ENCODE measurements around the gene RBMS3.

The RBMS3 gene

DNA sequence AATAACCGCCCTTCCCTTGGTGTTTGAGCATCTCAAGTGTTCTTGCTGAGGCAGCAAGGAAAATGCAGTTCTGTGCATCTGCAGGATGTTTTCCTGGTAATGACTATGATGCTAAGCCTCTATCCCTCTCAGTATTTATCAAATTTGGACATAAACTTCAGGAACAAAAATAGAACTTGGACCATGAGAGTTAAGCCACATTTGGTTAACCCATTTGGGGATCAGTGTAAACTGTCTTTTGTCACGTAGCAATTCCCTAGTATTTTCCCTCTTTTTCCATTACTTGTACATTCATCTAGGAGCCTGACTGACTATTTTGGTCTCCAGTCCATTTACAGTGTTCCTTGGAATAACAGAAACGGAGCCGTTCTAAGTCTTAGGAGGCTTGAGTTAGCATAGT lies 250.8 kb downstream of the RBMS3 start:
- DNase-seq (ENCODE audit: low read depth) = no peak

- DNase-seq (ENCODE audit: low read depth) = no peak
Observed at GRCh38 chr3:29532473-29532872, 251.6 kb downstream of the RBMS3 start.

DNA sequence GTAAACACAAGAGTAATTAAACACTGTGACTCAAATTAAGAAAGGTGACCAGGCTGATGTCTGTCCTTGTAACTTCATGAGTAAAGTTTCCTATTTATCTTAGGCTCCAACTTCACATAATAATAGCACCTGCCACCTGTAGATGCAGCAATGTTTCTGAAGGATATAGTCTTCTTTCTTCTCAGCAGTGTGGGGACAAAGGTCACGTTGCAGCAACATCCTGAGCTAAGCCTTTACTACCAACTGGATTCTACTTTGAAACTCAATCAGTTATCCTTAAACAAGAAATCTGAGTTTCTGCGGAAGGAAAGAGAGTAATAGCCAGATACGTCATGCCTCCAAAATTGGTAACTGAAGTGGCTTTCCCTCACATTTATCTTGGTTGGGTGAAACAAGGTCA lies 253.1 kb downstream of the RBMS3 start:
- DNase-seq (ENCODE audit: low read depth) = no peak

- DNase-seq (ENCODE audit: low read depth) = no peak
Observed at GRCh38 chr3:29536016-29536758, 255.3 kb downstream of the RBMS3 start.

DNA sequence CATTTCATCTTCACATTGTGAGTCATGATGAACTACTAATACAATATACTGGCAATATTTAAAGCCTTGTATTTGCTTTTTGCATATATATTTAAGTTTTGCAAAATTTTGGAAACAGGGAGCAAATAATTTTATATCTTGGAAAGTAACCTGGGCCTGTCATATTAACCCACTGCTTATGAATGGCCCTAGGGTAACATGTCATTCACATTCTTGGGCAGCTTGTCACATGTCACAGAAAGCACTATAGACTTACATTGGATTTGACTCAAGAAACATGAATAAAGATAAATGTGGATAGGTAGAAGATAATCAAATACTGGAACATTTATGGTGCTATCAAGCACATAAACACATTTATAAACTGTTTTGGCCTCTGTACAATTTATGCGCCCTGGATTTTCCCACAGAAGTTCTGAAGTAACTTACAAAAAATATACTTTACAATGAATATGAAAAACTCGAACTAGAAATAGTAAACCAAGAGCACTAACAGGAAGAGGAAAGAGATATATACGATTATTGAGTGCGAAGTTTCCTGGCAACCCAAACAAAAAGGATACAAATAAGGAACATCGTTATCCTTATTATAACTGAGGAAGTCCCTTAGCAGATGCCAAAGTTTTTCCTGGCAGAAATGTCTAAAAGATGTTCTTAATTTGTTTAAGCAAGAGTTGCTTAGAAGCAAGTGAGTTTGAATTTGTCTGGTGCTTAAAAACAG lies 257.2 kb downstream of the RBMS3 start:
- DNase-seq (ENCODE audit: low read depth) = no peak

DNA sequence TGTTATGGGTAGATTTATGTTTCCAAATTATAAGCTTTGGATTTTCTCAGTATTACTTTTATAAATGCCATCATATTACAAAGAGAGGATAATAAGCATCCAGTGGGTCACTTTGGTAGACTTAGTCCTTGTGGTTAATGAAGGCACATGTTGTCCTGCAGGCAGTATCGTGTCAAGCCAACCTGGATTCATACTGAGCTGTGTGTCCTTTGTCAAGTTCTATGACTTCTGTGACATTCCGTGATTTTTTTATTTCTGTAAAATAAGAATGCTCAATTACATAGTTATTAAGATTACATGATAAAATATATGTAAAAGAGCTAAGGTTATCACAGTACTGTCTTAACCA lies 257.7 kb downstream of the RBMS3 start:
- DNase-seq (ENCODE audit: low read depth) = no peak

DNA sequence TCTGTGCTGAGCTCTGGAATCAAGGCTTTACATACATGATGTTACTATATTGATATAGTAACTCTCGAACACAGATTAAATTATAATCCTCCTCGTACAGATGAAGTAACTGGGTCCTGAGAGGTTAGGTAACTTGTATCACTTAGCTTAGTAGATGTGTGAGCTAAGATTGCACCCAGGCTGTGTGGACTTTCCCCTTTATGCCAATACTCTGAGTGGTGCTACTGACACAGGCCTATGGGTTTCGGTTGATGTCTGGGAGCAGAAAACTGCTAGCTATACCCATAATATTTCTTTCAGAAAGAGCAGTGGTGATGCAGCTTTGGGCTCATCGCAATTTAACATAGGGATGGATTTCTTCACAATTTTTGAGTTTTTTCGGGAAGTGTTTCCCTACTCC lies 259.7 kb downstream of the RBMS3 start:
- no peak for DNase-seq (ENCODE audit: low read depth)

DNA sequence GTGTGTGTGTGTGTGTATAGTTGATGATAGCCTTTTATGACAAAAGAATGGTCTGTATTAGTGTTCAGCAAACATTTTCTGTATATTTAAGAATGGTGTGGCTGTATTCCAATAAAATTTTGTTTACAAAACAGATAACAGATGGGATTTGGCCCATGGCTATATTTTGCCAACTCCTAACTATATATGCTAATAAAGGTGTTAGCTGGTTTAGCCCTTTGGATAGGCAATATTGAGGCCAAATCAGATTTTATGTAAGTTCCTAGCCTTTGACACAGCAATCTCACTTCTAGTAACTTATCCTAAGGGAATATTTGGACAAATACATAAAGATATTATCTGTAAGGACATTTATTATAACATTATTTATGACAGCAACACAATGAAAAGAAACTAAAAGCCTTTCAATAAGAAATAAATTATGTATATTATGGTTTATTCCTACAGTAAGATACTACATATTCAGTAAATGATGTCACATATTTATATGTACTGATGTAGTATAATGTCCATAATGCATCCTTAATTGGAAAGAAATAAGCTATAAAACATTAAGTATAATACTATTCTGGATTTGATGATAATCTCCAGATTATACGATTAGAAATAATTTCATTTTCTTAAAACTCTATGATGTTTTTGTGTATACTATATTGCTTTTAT lies 264.0 kb downstream of the RBMS3 start:
- DNase-seq (ENCODE audit: low read depth) = no peak

DNA sequence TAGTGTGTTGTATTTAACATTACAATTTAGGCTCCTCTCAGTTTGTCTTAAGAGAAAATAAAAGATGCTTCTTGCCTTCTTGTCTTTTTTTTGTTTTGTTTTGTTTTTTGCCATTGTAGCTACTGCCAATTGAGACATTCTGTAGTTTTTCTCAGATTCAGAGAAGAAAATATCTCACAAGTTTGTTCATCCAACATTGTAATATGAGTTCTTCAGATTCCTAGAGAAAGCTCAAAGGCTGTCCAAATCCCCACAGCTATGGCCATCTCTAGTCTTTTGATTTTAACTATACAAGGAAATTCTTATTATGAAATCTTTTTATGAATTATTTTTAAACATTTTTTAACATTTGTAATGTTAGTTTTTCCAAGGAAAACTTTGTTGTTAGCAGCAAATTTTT lies 264.7 kb downstream of the RBMS3 start:
- DNase-seq (ENCODE audit: low read depth) = no peak

DNA sequence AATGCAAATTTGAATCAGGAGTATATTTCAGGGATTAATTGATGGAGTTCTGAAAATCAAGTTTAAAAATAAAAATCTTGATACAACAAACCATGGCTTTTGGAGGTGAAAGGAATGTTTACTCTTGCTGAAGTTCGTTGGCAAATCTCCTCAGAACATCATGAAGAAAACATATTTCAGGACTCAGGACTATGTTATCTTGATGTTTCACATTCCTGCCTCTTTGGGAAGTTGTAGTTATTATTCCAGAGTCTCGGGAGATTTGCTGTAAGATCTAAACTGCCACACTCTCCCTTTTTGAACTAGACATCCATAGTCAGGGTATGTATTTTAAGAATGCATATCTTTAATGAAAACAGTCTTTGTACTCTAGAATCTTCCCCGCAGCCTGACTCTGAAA lies 271.2 kb downstream of the RBMS3 start:
- peak; percentile 4 for DNase-seq (ENCODE audit: low read depth)

DNA sequence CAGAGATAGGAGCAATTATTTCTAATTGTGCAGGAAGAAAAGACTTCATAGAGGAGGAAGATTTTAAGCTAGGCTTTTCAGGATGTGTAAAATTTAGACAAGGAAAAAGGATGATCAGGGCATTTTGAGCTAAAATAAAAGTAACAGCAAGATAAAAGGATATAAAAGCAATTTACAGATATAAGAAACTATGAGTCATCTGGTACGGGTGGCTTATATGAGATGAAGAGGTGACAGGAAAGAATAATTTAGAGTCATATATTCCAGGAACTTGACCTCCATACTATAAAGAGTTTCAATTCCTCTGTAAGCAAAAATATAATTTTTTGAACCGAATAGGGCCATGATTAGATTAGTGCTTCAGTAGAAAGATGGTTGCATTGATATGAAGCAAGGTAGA lies 273.7 kb downstream of the RBMS3 start:
- no peak for DNase-seq (ENCODE audit: low read depth)

DNA sequence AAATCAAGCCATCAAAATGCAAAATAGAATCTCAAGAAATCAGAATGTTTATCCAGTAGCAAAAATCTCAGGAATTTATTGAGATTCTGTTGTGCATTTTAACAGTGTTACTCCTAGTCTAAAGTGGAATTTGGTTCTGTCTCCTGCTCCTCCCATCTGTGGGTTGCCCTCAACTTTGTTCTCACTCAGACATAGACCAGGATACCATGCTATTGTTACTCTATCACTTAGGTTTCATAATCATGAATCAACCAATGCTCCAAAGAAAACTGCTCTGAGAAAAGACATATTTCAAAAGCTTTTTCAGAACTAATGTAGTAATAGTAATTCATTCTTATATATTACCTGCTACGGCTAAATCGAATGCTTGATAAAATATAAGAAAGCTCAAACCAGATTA lies 274.7 kb downstream of the RBMS3 start:
- DNase-seq (ENCODE audit: low read depth) = peak; percentile 8

DNA sequence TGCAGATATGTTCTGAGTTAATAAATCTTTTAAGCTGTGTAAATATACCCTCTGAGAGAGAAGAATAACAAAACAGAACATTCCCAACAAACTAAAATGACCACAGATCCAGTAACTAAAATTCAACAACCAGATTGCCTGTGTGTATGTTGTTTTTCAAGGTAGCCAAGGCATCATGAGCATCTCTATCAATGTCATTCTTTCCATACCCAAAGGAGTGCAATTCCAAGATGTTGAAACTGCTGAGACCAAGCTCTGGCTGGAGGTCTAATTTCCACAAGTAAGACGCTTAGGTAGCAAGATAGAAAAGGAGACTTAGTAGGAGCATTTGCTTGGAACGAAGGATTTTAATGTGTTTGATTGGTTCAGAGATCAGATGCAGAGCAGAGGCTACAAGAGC lies 276.3 kb downstream of the RBMS3 start:
- DNase-seq (ENCODE audit: low read depth) = no peak

DNA sequence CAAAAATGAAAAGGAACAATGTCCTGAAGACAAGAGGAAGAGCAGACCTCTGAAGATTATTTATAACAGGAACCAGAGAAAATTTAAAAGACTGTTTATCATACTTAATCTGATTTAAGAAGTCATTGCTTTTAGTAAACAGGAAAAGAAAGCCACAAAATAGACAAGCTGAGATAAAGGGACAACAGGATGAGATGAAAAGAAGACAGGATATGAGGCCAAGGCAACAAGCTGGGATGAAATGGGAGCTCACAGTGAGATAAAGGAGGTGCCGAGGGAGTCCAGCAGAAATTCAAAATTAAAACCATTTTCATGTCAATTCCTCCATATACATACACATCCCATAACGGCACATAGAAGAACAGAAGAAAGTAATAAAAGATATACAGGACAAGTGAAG lies 277.0 kb downstream of the RBMS3 start:
- no peak for DNase-seq (ENCODE audit: low read depth)

DNA sequence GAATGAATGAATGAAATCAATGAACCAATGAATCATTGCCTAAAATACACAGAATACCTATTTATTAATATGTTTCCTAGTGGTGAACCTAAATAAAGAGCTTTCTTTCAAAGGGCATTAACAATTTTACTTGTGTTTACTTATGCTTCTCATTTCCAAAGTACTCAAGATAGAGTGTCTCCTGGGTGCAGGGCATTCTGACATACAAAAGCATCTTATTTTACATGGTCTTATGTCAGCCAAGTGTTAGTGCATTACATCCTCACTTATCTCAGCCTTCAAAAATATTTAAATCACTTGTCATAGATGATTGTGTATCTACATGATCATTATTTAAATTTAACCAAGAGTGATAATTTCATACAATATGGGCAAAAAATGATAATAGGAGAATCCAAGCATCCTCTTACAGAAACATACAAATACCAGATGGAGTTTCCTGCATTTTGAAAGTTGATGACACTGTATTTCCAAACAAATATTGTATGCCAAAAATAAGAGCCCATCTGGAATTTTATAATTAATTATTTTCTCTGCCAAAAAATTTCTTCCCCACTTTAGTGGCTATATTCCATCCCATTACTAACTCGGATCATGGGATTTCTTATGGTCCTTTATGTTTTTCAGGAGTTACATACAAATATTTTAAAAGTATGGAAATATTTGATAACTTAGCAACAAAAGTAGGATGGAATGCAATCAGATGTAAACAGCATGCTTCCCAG lies 279.0 kb downstream of the RBMS3 start:
- no peak for DNase-seq (ENCODE audit: low read depth)

- no peak for DNase-seq (ENCODE audit: low read depth)
Observed at GRCh38 chr3:29561651-29562149, 280.8 kb downstream of the RBMS3 start.

GRCh38 chr3:29565236-29565635 lies 284.4 kb downstream of the RBMS3 start:
- DNase-seq (ENCODE audit: low read depth) = no peak

DNA sequence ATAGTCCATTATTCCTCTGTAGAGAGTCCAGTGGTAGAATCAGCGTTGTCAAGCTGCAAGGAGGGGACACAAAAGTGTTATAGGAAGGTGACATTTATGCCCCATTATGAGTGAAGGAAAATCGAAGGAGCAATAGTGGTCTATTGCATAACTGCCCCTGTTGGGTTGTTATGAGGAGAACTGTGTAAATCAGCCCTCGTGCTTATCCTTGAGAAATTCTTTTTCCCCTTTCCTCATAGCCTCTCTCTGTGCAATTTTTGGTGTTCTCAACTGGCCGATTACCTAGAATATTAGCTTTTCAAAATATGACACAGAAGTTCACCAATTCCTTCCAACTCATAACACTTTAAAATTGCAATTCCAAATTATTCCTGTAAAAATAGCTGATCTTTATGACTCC lies 286.6 kb downstream of the RBMS3 start:
- no peak for DNase-seq (ENCODE audit: low read depth)

DNA sequence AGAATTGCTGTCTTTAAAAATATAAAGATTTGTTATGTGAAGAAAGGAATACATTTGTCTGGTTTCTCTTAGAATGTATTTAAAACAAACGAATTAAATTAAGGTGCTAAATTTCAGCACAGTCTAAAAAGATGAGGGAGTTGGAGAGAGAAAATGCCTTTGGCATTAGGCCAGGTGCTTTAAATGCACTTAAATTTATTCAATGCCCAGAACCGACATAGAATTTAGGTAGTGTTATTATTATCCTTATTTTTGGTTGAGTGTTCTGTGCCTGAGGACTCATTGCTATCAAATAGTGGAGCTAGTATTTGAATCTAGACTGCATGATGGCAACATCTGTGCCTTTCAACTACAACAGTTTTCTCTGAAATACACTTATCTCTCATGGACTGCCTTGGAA lies 287.5 kb downstream of the RBMS3 start:
- DNase-seq (ENCODE audit: low read depth) = no peak

DNA sequence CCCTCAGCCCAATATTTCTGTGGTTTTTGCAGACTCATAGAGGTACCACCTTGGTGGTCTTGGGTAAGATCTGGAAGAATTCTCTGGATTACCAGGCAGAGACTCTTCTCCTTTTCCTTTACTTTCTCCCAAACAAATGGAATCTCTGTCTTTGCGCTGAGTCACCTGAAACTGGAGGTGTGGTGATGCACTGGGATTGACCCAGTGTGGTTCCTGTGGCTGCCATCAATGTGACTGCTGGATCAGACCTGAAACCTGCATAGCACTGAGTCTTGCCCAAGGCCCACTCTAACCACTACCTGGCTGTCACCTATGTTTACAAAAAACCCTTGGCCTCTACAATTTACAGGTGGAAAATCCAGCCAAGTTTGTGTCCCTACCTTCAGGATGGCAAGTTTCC lies 295.3 kb downstream of the RBMS3 start:
- DNase-seq (ENCODE audit: low read depth) = no peak

GRCh38 chr3:29576675-29577074 lies 295.8 kb downstream of the RBMS3 start:
- DNase-seq (ENCODE audit: low read depth) = no peak

DNA sequence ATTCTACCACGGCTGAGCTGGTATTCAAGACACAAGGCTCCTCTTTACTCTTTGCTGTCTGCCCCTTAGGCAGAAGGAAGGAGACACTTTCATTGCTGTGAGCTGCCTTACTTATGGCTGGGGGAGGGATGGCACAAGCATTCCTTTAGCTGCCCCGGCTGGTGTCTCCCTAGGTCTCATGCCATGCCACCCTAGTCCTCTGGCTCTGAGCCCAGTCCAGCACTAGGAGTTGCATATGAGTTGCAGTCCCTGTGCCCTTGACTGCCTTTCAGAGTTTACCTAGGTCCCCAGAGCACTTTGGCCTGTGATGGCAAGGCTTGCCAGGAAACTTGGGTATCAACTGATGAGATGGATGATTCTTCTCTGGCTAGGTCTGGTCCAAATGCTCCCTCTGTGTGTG lies 296.4 kb downstream of the RBMS3 start:
- DNase-seq (ENCODE audit: low read depth) = no peak

- no peak for DNase-seq (ENCODE audit: low read depth)
Observed at GRCh38 chr3:29581311-29581710, 300.4 kb downstream of the RBMS3 start.
